MM.1S (cell line): ENCODE results near the gene HOXB3.

Experiments
- EZH2phosphoT487 ChIP-seq: fragments of 300-600 bp; sonication (generic); IDR thresholded peaks from 2 replicates; pipeline ENCODE4 v1.6.1; 2018; ENCODE audit warnings: antibody characterized with exemption, low read length
- TF ChIP-seq, protein P1 (sequence below): fragments of 300-600 bp; sonication (generic); IDR thresholded peaks from 2 replicates; pipeline ENCODE4 v1.5.1; 2016; ENCODE audit warnings: antibody characterized with exemption, low read length, mixed read lengths

DNA sequence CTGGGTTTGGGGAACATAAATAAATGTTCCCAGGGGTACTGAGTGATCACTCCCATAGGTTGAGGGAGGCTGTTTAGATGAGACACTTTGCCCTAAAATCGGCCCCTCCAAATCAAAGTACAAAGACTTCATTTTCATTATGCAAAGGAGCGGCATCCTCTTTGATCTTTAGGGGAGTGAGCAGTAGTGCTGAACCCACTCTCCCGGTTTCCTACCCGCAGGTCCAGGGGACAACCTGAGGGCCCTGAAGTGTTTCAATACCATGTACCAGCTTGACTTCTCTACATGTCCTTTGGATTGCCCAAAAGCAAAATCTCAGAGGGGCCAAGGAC, 11.1 kb upstream of the HOXB3 start:
- TF ChIP-seq, protein P1, sequence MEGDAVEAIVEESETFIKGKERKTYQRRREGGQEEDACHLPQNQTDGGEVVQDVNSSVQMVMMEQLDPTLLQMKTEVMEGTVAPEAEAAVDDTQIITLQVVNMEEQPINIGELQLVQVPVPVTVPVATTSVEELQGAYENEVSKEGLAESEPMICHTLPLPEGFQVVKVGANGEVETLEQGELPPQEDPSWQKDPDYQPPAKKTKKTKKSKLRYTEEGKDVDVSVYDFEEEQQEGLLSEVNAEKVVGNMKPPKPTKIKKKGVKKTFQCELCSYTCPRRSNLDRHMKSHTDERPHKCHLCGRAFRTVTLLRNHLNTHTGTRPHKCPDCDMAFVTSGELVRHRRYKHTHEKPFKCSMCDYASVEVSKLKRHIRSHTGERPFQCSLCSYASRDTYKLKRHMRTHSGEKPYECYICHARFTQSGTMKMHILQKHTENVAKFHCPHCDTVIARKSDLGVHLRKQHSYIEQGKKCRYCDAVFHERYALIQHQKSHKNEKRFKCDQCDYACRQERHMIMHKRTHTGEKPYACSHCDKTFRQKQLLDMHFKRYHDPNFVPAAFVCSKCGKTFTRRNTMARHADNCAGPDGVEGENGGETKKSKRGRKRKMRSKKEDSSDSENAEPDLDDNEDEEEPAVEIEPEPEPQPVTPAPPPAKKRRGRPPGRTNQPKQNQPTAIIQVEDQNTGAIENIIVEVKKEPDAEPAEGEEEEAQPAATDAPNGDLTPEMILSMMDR = no peak
- TF ChIP-seq EZH2phosphoT487 = no peak
